Hindlimb muscle (tissue), 1 donor: Measurements from ENCODE around the gene SLC39A2. TPM values are rescaled to one million over a fixed set of nuclear protein-coding genes. Genes with fewer than 3 reads are reported as not detected.
"Not testable (repeated sequence)": the region's sequence is repeated elsewhere in the genome, so short reads cannot be mapped to it uniquely, and the experiment has no call there.

Source experiments
- DNase-seq: peaks from one replicate; pipeline ENCODE4 v3.0.0-alpha.2; 2013
- polyA plus RNA-seq: library from polyadenylated mRNA; unstranded; fragments of 120-200 nt; gene quantifications from one replicate; pipeline ENCODE4 v1.2.1, GENCODE V29; 2013; ENCODE audit not compliant: insufficient read length

SLC39A2 gene
- polyA plus RNA-seq, 1 donor, result not detected

- DNase-seq, result no peak
Measured at GRCh38 chr14:20997564-20997963, 1.5 kb upstream of the SLC39A2 start.

- no peak for DNase-seq
Measured at GRCh38 chr14:20998139-20998538, 954 bp upstream of the SLC39A2 start.

DNA sequence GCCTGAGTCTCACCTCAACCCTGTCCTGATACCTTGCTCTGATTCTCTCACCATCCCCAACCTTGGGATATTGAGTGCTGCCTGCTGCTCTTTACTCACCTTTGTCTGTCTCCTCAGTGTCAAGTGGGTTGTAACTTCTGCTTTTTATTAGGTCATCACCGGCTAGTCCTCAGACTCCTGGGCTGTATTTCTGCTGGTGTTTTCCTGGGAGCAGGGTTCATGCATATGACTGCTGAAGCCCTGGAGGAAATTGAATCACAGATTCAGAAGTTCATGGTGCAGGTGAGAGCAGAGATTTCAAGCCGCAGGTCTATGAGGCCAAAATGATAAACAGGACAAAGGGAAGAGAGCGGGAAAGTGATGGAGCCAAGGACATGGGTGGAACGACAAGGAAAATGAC is 498 bp downstream of the SLC39A2 start:
- no peak for DNase-seq

- DNase-seq, result no peak
Measured at GRCh38 chr14:21001218-21001617, 2.1 kb downstream of the SLC39A2 start.

GRCh38 chr14:21003788-21004346 is 4.8 kb downstream of the SLC39A2 start:
- no peak for DNase-seq

DNA sequence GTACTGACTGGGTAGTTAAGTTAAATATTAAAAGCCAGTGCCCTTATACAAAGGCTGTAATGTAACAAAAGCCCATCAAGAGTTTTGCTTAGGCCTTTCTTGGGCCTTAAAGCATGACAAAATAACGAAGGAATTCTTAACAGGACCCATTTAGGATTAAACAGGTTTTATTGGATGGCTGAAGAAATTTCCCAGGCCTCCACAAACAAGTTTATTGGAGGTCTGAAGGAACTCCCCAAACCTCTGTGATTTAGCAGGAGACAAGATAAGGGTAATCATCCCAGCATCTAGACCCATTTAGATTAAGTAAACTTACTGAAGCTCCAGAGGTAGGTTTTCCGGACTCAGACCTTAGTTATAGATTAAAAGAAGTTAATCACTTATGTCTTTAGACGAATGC is 10.6 kb downstream of the SLC39A2 start:
- not testable (repeated sequence) for DNase-seq

DNA sequence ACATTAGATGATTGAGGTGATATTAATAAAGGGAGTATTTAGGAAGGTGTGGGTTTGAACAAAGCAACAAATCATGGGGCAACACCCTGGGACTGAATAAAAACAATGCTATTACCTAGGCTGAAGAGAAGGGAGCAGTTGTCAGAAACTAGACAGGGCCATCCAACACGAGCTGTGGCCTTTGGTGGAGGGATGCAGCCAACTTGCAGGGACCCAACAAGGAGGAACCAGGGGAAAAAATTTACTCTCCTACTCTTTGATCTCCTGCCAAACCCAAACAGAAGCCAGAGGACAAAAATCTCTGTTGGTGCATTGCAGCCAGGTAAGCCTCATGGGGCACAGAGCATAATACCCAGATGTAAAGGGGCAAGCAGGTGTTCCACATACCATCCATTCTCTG is 12.0 kb downstream of the SLC39A2 start:
- no peak for DNase-seq

GRCh38 chr14:21014761-21015190 is 15.7 kb downstream of the SLC39A2 start:
- DNase-seq, result peak; percentile 88

DNA sequence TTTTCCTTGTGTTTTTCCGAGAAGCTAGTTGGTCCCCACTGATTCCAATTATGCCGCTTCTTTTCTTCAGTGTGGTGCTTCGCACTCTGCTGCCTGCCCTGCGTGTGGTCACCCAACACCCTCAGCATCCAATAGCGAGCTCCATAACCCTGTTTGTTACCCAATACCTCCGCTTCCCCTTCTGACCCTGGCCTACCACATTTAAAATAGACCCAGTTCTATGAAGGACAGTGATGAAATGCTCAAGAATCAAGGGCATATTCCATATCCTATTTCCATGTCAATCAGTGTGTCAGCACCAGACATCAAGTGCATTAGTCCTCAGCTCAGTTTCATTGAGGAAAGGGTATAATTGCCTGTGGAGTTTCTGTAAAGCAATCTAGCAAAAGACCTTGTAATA is 16.2 kb downstream of the SLC39A2 start:
- no peak for DNase-seq

- DNase-seq, result no peak
Measured at GRCh38 chr14:21016413-21017190, 17.5 kb downstream of the SLC39A2 start.

GRCh38 chr14:21017528-21018245 is 18.6 kb downstream of the SLC39A2 start:
- no peak for DNase-seq

DNA sequence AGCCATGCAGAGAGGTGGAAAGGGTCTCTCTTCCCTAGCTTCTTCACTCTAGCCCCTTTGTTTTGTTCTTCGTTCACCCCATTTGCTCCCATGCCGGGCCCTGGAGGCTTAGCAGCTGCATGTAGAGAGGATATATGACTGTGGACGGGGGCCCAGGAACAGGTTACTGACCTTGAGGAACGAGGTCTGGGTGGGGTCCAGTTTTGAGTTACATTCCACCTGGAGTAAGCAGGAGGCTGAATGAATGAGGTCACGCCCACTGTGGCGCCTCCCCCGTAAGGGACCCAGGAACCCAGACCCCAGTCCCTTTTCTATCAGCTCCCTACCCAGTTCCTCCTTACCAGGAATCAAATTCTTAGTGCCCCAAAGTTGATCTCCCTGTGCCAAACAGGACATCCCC is 19.2 kb downstream of the SLC39A2 start:
- DNase-seq, result no peak

DNA sequence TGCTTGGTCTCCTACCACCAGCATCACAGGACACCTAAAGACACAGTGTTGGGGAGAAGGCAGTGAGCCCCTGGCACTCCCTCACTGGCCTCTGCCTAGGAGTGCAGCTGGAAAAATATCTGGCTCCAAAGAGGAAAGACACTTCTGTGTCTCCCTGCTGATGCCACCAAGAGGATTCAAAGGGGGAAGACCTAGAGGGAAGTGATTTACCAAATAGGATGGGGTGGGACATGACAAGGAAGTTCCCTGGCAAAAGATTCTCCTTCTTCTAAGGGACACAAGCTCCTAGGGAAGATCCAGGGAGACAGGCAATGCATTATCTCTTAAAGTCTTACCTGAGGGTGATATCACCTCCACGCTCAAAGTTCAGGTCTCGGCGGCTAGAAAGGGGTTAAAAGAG is 19.7 kb downstream of the SLC39A2 start:
- DNase-seq, result no peak

DNA sequence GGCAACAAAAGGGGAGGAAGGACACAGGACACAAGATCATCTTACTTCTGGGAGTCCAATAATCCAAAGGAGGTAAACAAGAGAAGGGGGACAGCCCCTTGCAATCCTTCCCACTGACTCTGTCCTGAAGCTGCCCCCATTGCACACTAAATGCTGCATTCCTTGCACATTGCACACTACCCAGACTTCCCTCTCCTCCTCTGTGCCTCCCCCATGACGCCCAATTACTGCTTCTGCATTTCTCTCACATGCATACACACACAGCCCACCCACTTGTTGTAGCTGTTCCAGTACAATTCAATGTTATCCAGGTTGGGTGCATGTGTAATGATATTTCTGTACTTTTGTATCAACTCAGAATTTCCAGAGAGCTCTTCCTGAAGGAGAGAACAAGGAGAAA is 20.3 kb downstream of the SLC39A2 start:
- DNase-seq, result no peak

DNA sequence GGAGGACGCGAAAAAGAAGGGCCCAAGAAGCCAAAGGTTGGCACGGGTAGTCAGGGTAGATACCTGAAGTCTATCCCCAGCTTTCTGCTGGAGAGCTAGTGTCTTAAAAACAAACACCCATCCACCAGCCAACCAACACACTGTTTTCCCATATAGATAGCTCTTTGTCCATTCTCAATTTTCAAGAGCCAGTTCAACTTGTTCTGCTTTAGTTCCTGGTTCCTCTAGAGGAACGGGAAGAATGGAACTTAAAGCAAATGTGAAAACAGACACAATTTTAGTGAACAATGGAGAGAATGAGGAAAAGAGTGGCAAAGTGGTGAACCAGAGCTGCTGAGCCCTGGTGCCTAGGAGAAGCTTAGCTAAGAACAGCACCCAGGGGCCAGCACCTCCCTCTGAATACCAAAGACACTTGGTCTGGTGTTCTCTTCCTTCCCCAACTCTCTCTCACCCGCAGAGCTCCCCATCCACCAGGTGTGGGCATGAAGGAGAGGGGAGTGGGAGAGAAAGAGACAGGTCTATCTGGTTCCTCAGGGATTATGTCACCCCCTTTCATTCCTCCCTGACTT is 22.0 kb downstream of the SLC39A2 start:
- no peak for DNase-seq

GRCh38 chr14:21022686-21023085 is 23.6 kb downstream of the SLC39A2 start:
- no peak for DNase-seq

DNA sequence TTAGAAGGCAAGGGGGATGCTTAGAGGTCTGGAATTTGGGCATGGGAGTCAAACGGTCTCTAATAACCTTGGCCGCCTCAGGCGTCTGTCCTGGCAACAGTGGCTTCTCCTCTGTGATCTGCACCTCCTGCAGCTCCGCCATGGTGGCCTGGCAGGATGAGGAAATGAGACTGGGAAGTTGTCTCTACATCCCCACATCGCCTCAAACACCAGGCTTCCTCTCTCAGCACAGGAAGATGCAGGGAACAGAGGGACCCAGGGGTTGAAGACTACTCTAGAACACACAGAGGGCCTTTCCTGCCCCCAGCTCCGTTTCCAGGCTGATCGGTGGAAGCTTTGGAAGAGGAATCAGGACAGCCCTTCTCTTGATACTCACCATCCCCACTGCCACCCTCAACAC is 24.1 kb downstream of the SLC39A2 start:
- no peak for DNase-seq

DNA sequence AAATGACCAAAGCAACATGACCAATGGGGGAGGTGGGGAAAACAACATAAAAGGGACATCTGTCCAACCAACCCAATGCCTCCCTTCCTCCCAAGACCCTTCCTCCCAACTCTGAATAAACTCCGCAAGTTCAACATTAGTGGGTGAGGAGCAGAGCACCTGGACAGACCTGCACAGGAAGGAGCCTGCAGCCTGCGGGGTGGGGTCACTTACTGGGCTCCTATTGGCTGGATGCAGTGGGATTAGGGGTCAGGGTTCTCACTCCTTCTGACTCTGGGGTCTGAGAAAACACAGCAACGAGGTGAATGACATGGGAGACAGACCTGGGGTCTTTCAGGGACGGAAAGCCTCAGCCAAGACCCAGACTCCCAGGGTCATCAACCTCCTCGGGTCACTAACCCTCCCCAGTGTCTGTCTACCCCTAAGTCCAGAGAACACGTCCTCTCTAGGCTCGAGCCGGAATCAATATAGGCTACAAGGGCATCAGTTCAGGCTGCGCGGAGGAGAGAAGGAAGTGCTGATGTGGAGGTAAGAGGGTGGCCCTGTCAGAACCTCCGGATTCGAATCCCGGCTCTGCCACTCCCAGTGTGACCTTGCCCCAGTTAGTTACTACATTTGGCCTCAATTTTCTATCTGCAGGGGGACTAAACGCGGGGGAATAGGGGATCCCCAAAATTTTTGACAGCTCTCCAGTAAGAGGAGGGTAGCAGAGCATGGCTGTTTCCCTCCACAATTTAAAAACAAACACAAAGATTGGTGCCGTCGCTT is 24.9 kb downstream of the SLC39A2 start:
- DNase-seq, result no peak

DNA sequence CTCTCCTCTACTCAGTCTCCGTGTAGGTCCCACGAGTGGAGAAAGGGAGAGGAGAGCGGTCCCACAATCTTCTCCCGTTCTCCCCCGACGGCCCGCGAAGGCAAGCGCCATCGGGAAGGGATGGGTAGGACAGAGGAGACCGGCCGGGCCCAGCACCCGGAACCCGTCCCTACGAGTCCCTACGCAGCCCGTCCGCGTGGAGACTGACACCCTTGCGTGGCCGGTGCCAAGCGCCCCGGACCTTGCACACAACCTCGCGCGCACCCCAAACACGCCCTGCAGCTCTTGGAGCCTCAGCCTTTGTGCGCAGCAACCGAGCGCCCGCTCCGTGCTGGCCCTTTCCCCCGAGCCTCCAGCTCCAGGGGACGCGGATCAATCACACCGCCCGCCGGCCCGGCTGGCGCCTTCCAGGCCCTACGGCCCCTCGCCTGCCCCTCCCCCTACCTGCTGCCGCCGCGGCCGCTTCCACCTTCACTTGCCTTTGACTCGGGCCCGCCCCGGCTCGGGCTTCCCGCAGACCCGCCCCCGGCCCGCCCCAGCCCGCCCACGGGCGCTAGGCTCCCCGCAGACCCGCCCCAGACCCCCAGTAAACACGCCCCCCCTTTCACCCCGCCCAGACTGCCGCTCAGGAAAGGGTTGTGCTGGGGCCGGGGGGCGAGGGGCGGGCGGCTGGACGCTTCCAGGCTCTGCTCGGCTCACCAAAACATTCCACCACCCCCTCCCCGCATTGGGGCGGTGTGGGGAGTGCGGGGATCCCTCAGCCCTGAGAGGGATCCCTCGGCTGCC is 25.7 kb downstream of the SLC39A2 start, which contains the start of gene NDRG2:
Gene NDRG2, minus strand, starts transcription at position 477 of the 786 bp plus-strand sequence. CDS start 1,746 bp downstream, outside the sequence.
- peak; percentile 68 for DNase-seq

GRCh38 chr14:21025371-21026273 is 26.5 kb downstream of the SLC39A2 start:
- peak; percentile 43 for DNase-seq
